Tracheal epithelial cell (primary cell): Measurements from ENCODE around the gene SIRT1. TPM values are rescaled to one million over a fixed set of nuclear protein-coding genes. Genes with fewer than 3 reads are reported as not detected.

Experiments
- total RNA-seq: library from RNA; depleted of rRNA; stranded (reverse); fragments of >200 nt; gene quantifications from 2 replicates; pipeline ENCODE4 v1.2.1, GENCODE V29; 2014

The SIRT1 gene
- total RNA-seq: 8.2 and 10.7 TPM in 2 replicates

GRCh38 chr10:67884313-67884841, at the start of gene SIRT1:
Gene SIRT1, plus strand, starts transcription at chr10:67884656. Its CDS starts 66 bp downstream, at chr10:67884722.

DNA sequence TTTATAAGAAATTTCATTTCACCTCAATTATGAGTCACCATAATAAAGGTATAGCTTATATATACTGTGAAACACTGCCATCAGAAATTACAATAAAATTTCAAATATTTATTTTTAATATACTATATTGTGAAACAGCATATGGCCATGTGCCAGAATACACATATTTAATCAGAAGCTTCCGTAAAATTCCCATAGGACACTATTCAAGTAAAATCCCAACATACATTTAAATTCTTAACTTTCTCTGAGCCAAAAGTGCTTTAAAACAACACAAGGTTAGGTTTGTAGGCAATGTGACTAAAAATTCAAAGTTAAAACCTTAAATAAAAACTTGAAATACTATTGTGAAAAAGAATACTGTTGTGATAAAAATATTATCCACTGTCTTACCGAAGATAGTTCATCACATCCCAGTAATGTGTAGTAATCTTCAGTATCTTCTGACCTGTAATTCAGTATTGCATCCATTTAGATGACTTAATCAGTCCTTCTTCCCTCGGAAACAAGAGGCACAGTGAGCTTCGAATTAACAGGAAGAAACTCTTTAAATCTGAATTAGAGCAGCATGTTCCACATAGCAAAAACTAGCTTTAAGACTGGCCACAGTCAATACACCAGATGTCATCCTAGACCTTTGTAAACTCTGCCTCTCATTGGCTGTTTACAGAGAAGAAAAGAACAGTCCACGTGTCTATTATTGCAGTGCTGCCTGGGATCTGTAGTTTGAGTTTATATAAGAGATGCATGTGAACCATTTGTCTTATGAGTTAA, 46.7 kb upstream of the SIRT1 start, which contains the start of gene DNAJC12:
DNAJC12 (minus strand) TSS at position 648 of the 774 bp plus-strand sequence; CDS start at position 471, 177 bp downstream.

Other genes starting within 250 kb of the SIRT1 start
- under 0.01 TPM in 1 of 2 replicates, not detected in the other for gene CTNNA3, start 188.5 kb upstream of the SIRT1 start, total RNA-seq
- gene DNAJC12, start 46.5 kb upstream of the SIRT1 start, total RNA-seq: 0.21 and 1.7 TPM in 2 replicates
- 35.6 and 40.5 TPM in 2 replicates for gene HERC4, start 190.6 kb downstream of the SIRT1 start, total RNA-seq
- gene MYPN, start 224.8 kb downstream of the SIRT1 start, total RNA-seq: under 0.01 TPM in 1 of 2 replicates, not detected in the other